SU-DHL-6 (cell line): ENCODE measurements around the gene FXYD2.

ENCODE experiments used
- H2AFZ ChIP-seq: fragments of 200-600 bp; sonication (generic); 2 replicates; pipeline ENCODE4 v1.6.1; 2014; ENCODE audit warnings: low read depth, mild to moderate bottlenecking, moderate library complexity, mixed read lengths, antibody characterized with exemption, low read length; ENCODE audit not compliant: severe bottlenecking
- H3F3A ChIP-seq: fragments of 200-600 bp; shearing (Covaris generic); 2 replicates; pipeline ENCODE4 v1.6.0; 2016; ENCODE audit warnings: antibody characterized with exemption, mild to moderate bottlenecking; ENCODE audit not compliant: insufficient read depth
- H3K27ac ChIP-seq: fragments of 200-600 bp; sonication (generic); 2 replicates; pipeline ENCODE4 v1.5.1; 2016; ENCODE audit warnings: low read depth, mild to moderate bottlenecking, low read length, moderate library complexity, mixed read lengths
- H3K27me3 ChIP-seq: fragments of 200-600 bp; sonication (generic), shearing (Covaris generic); 2 replicates; pipeline ENCODE4 v1.6.0; 2014; ENCODE audit warnings: mild to moderate bottlenecking, low read length
- H3K36me3 ChIP-seq: fragments of 200-600 bp; sonication (generic); 2 replicates; pipeline ENCODE4 v1.6.1; 2014; ENCODE audit warnings: mild to moderate bottlenecking, low read length, mixed read lengths
- H3K4me2 ChIP-seq: fragments of 300-600, 200-600 bp; shearing (Covaris generic), sonication (generic); 2 replicates; pipeline ENCODE4 v1.6.0; 2014; ENCODE audit warnings: low read length, low read depth, mild to moderate bottlenecking; ENCODE audit not compliant: poor library complexity, severe bottlenecking
- H3K4me3 ChIP-seq: fragments of 200-600 bp; sonication (generic); 2 replicates; pipeline ENCODE4 v1.5.1; 2014; ENCODE audit warnings: antibody characterized with exemption, low read length, mild to moderate bottlenecking, mixed read lengths; ENCODE audit not compliant: insufficient read depth, poor library complexity, severe bottlenecking
- H3K79me2 ChIP-seq: fragments of 200-600 bp; sonication (generic); 2 replicates; pipeline ENCODE4 v1.6.1; 2014; ENCODE audit warnings: mild to moderate bottlenecking, low read length, moderate library complexity; ENCODE audit not compliant: insufficient read depth
- H3K9ac ChIP-seq: fragments of 200-600 bp; sonication (generic); 2 replicates; pipeline ENCODE4 v1.7.0; 2014; ENCODE audit warnings: mild to moderate bottlenecking, low read length
- H3K9me2 ChIP-seq: fragments of 200-600 bp; sonication (generic); replicated peaks from 2 replicates; pipeline ENCODE4 v1.6.1; 2014; ENCODE audit warnings: low read length; ENCODE audit not compliant: insufficient read depth
- H3K9me3 ChIP-seq: fragments of 200-600 bp; sonication (generic); 2 replicates; pipeline ENCODE4 v1.6.1; 2014; ENCODE audit warnings: low read length, mixed read lengths; ENCODE audit not compliant: insufficient read depth
- H4K20me1 ChIP-seq: fragments of 200-600 bp; sonication (generic); 2 replicates; pipeline ENCODE4 v1.6.1; 2014; ENCODE audit warnings: low read depth, mild to moderate bottlenecking, antibody characterized with exemption, low read length, moderate library complexity, mixed read lengths
- EZH2phosphoT487 ChIP-seq: fragments of 200-600 bp; sonication (generic), shearing (Covaris generic); conservative IDR thresholded peaks from 2 replicates; pipeline ENCODE4 v1.6.1; 2018; ENCODE audit warnings: mild to moderate bottlenecking, antibody characterized with exemption, low read length, moderate library complexity, mixed read lengths
- TF ChIP-seq, protein P1 (sequence below): fragments of 200-600 bp; sonication (generic); IDR thresholded peaks from one replicate; pipeline ENCODE4 v1.5.1; 2017; ENCODE audit warnings: antibody characterized with exemption, mild to moderate bottlenecking, low read length, moderate library complexity; ENCODE audit not compliant: insufficient read depth, poor library complexity, severe bottlenecking

FXYD2 gene

GRCh38 chr11:117770061-117770460 lies 54.5 kb downstream of the FXYD2 start:
- TF ChIP-seq, protein P1, sequence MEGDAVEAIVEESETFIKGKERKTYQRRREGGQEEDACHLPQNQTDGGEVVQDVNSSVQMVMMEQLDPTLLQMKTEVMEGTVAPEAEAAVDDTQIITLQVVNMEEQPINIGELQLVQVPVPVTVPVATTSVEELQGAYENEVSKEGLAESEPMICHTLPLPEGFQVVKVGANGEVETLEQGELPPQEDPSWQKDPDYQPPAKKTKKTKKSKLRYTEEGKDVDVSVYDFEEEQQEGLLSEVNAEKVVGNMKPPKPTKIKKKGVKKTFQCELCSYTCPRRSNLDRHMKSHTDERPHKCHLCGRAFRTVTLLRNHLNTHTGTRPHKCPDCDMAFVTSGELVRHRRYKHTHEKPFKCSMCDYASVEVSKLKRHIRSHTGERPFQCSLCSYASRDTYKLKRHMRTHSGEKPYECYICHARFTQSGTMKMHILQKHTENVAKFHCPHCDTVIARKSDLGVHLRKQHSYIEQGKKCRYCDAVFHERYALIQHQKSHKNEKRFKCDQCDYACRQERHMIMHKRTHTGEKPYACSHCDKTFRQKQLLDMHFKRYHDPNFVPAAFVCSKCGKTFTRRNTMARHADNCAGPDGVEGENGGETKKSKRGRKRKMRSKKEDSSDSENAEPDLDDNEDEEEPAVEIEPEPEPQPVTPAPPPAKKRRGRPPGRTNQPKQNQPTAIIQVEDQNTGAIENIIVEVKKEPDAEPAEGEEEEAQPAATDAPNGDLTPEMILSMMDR, result no peak
- no peak for TF ChIP-seq EZH2phosphoT487
- H3K9me3 ChIP-seq, result no peaks in the 10 kb centered on the region

More at GRCh38 chr11:117770061-117770460, 54.5 kb downstream of the FXYD2 start:
- Histone ChIP-seq H3K27ac (no peak overlapping the region), H3K27me3 (no peaks in the 10 kb centered on the region), H3K4me2 (no peak overlapping the region), H4K20me1 (no peaks in the 10 kb centered on the region), H3K79me2 (no peaks in the 10 kb centered on the region), H3K36me3 (no peaks in the 10 kb centered on the region), H2AFZ (no peak overlapping the region), H3K4me3 (no peak overlapping the region), H3K9me2 (no peaks in the 10 kb centered on the region), H3F3A (no peaks in the 10 kb centered on the region), H3K9ac (no peak overlapping the region)
